GM08714 (cell line): ENCODE measurements around the gene ZNF280C.
"Not testable (repeated sequence)": the region's sequence is repeated elsewhere in the genome, so short reads cannot be mapped to it uniquely, and the experiment has no call there.

ENCODE experiments used
- H3K4me3 ChIP-seq: fragments of 200-500 bp; sonication (Bioruptor generic); 2 replicates; pipeline ENCODE4 v1.5.1; 2014; ENCODE audit warnings: mild to moderate bottlenecking, low read length, inconsistent platforms
- ZNF274 ChIP-seq: IDR thresholded peaks from 2 replicates; pipeline ENCODE4 v1.6.1; 2012; ENCODE audit warnings: mild to moderate bottlenecking, low read depth, low read length

Gene ZNF280C

GRCh38 chrX:130280901-130281300 is 12.2 kb upstream of the ZNF280C start:
- TF ChIP-seq ZNF274 = no peak
- H3K4me3 ChIP-seq = no peak overlapping the region

- not testable (repeated sequence) for H3K4me3 ChIP-seq
Measured at GRCh38 chrX:130272253-130272652, 3.6 kb upstream of the ZNF280C start.

GRCh38 chrX:130269391-130269790 is 692 bp upstream of the ZNF280C start:
- not testable (repeated sequence) for H3K4me3 ChIP-seq

GRCh38 chrX:130267956-130268448 is 697 bp downstream of the ZNF280C start:
- H3K4me3 ChIP-seq = peak overlapping the region; percentile 96
- no peak for TF ChIP-seq ZNF274

GRCh38 chrX:130264573-130264972 is 4.1 kb downstream of the ZNF280C start:
- no peak for TF ChIP-seq ZNF274
- H3K4me3 ChIP-seq = no peak overlapping the region

- TF ChIP-seq ZNF274 = no peak
- H3K4me3 ChIP-seq = no peak overlapping the region
Measured at GRCh38 chrX:130263016-130263415, 5.7 kb downstream of the ZNF280C start.

- no peak overlapping the region; the same call in 1 of the 2 replicates for H3K4me3 ChIP-seq
- TF ChIP-seq ZNF274 = no peak
Measured at GRCh38 chrX:130262231-130262630, 6.5 kb downstream of the ZNF280C start.

- no peak overlapping the region for H3K4me3 ChIP-seq
- no peak for TF ChIP-seq ZNF274
Measured at GRCh38 chrX:130261296-130261893, 7.3 kb downstream of the ZNF280C start.

GRCh38 chrX:130260316-130260715 is 8.4 kb downstream of the ZNF280C start:
- no peak overlapping the region for H3K4me3 ChIP-seq
- TF ChIP-seq ZNF274 = no peak

- no peak overlapping the region for H3K4me3 ChIP-seq
- TF ChIP-seq ZNF274 = no peak
Measured at GRCh38 chrX:130253916-130254315, 14.8 kb downstream of the ZNF280C start.

GRCh38 chrX:130251671-130252070 is 17.0 kb downstream of the ZNF280C start:
- H3K4me3 ChIP-seq = no peak overlapping the region
- TF ChIP-seq ZNF274 = no peak

GRCh38 chrX:130247996-130248395 is 20.7 kb downstream of the ZNF280C start:
- no peak for TF ChIP-seq ZNF274
- H3K4me3 ChIP-seq = no peak overlapping the region

- H3K4me3 ChIP-seq = no peak overlapping the region
- no peak for TF ChIP-seq ZNF274
Measured at GRCh38 chrX:130246084-130246483, 22.6 kb downstream of the ZNF280C start.

GRCh38 chrX:130245441-130245840 is 23.3 kb downstream of the ZNF280C start:
- no peak for TF ChIP-seq ZNF274
- no peak overlapping the region for H3K4me3 ChIP-seq

GRCh38 chrX:130231184-130231583 is 37.5 kb downstream of the ZNF280C start:
- H3K4me3 ChIP-seq = not testable (repeated sequence)

- H3K4me3 ChIP-seq = no peak overlapping the region
- no peak for TF ChIP-seq ZNF274
Measured at GRCh38 chrX:130228871-130229270, 39.8 kb downstream of the ZNF280C start.

- H3K4me3 ChIP-seq = no peak overlapping the region
- TF ChIP-seq ZNF274 = no peak
Measured at GRCh38 chrX:130224810-130225209, 43.9 kb downstream of the ZNF280C start.
